ENCODE data around the gene PTPRH.

DNA sequence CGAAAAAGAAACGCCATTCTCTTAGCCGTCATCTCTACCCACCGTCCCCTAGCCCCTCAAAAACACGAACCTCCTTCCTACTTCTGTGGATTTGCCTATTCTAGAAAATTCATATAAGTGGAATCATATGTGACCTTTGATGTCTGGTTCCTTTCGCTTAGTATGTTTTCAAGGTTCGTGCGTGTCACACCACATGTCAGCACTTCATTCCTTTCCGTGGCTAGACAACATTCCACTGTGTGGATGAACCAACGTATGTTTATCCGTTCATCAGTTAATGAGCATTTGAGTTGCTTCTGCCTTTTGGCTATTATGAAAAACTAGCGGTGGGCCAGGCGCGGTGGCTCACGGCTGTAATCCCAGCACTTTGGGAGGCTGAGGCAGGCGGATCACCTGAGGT lies 77.9 kb downstream of the PTPRH start:
- no peak for TF ChIP-seq POLR2A (IDR thresholded peaks at IDR 0.05)
- TF ChIP-seq, protein P1, sequence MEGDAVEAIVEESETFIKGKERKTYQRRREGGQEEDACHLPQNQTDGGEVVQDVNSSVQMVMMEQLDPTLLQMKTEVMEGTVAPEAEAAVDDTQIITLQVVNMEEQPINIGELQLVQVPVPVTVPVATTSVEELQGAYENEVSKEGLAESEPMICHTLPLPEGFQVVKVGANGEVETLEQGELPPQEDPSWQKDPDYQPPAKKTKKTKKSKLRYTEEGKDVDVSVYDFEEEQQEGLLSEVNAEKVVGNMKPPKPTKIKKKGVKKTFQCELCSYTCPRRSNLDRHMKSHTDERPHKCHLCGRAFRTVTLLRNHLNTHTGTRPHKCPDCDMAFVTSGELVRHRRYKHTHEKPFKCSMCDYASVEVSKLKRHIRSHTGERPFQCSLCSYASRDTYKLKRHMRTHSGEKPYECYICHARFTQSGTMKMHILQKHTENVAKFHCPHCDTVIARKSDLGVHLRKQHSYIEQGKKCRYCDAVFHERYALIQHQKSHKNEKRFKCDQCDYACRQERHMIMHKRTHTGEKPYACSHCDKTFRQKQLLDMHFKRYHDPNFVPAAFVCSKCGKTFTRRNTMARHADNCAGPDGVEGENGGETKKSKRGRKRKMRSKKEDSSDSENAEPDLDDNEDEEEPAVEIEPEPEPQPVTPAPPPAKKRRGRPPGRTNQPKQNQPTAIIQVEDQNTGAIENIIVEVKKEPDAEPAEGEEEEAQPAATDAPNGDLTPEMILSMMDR (IDR thresholded peaks at IDR 0.05) = no peak
